Measurements from ENCODE around the gene ANP32E. TPM values are rescaled to one million over a fixed set of nuclear protein-coding genes. Genes with fewer than 3 reads are reported as not detected.

ANP32E gene
- total and polyA plus RNA-seq, 9 of the 15 experiments (the other 6 are each of a cell fraction or from before 2014, with no cell fraction given): 60.4 to 197 (median 104) TPM

- TF ChIP-seq ZBTB40 (IDR thresholded peaks at IDR 0.05) (peak; percentile 42; the same call in 1 of the 2 replicates), ZBTB40 (CRISPR knock-in tag; IDR thresholded peaks at IDR 0.05) (no peak), BCOR (IDR thresholded peaks at IDR 0.05) (peak; percentile 95), CCNT2 (IDR thresholded peaks at IDR 0.05; ENCODE audit: borderline replicate concordance, extremely low read depth, insufficient read length, low read depth, low read length) (no peak)
These were observed 48.9 kb downstream of the ANP32E start (continued) for GRCh38 chr1:150186789-150187559.

All from K562 (cell line).